PFSK-1 (cell line): ENCODE results near the gene STAMBP.

ENCODE experiments used
- FOXP2 ChIP-seq: optimal IDR thresholded peaks from 2 replicates; pipeline ENCODE3; 2011; ENCODE audit warnings: borderline replicate concordance, control low read depth, inconsistent platforms; ENCODE audit not compliant: insufficient read depth; ENCODE audit errors: extremely low read length, extremely low read depth
- POLR2AphosphoS5 ChIP-seq: IDR thresholded peaks from 2 replicates; pipeline ENCODE4 v1.6.1; 2012; ENCODE audit warnings: low read depth, mild to moderate bottlenecking, control low read depth, low read length, moderate library complexity
- REST ChIP-seq, 2 experiments: IDR thresholded peaks; 2 replicates each; pipeline versions ENCODE4 v1.6.1 to v1.8.0; 2011 to 2012; ENCODE audit warnings: low read depth in 2 of 2, low read length in 2 of 2, control low read depth in 1 of 2, inconsistent platforms in 1 of 2, mild to moderate bottlenecking in 1 of 2, moderate library complexity in 1 of 2; ENCODE audit not compliant: insufficient read depth in 1 of 2
- SIN3A ChIP-seq: IDR thresholded peaks from 2 replicates; pipeline ENCODE4 v1.6.1; 2012; ENCODE audit warnings: mild to moderate bottlenecking, low read length, moderate library complexity, borderline replicate concordance; ENCODE audit not compliant: insufficient read depth
- TAF1 ChIP-seq: IDR thresholded peaks from 2 replicates; pipeline ENCODE4 v1.6.1; 2012; ENCODE audit warnings: low read length, control low read depth, borderline replicate concordance; ENCODE audit not compliant: insufficient read depth

The STAMBP gene

GRCh38 chr2:73836141-73836943 lies 7.6 kb downstream of the STAMBP start:
- TF ChIP-seq POLR2AphosphoS5, result no peak
- no peak for TF ChIP-seq SIN3A
- no peak for TF ChIP-seq TAF1
- no peak for TF ChIP-seq FOXP2
- TF ChIP-seq REST (IDR thresholded peaks at IDR 0.05; ENCODE audit: insufficient read depth in 1 of 2, low read depth in 2 of 2, low read length in 2 of 2), result no peak

GRCh38 chr2:73837847-73838585 lies 9.3 kb downstream of the STAMBP start:
- no peak for TF ChIP-seq FOXP2
- no peak for TF ChIP-seq REST (IDR thresholded peaks at IDR 0.05; ENCODE audit: insufficient read depth in 1 of 2, low read depth in 2 of 2, low read length in 2 of 2)
- TF ChIP-seq TAF1, result no peak
- TF ChIP-seq SIN3A, result no peak
- no peak for TF ChIP-seq POLR2AphosphoS5

- TF ChIP-seq REST (IDR thresholded peaks at IDR 0.05; ENCODE audit: insufficient read depth in 1 of 2, low read depth in 2 of 2, low read length in 2 of 2) (no peak), SIN3A (no peak), FOXP2 (no peak), TAF1 (no peak), POLR2AphosphoS5 (no peak)
Measured at GRCh38 chr2:73838889-73839534, 10.3 kb downstream of the STAMBP start.

GRCh38 chr2:73839653-73840411 lies 11.1 kb downstream of the STAMBP start:
- no peak for TF ChIP-seq SIN3A
- no peak for TF ChIP-seq POLR2AphosphoS5
- no peak for TF ChIP-seq FOXP2
- TF ChIP-seq REST (IDR thresholded peaks at IDR 0.05; ENCODE audit: insufficient read depth in 1 of 2, low read depth in 2 of 2, low read length in 2 of 2), result no peak
- TF ChIP-seq TAF1, result no peak
